Effector CD8-positive, alpha-beta T cell (primary cell): ENCODE results near the gene SUOX.
"Not testable (repeated sequence)": the region's sequence is repeated elsewhere in the genome, so short reads cannot be mapped to it uniquely, and the experiment has no call there.

Source experiments
- DNase-seq: peaks from one replicate; lab custom pipeline; 2025; lab: John Stamatoyannopoulos, UW

The SUOX gene

GRCh38 chr12:56020423-56021184, 23.5 kb downstream of the SUOX start, which contains the start of gene IKZF4:
Gene IKZF4 (plus strand): TSS chr12:56021043. CDS start chr12:56021494, 451 bp downstream.
- DNase-seq: no peak

- no peak for DNase-seq
Measured at GRCh38 chr12:56021889-56022497, 24.9 kb downstream of the SUOX start.

GRCh38 chr12:56028511-56029165, 31.6 kb downstream of the SUOX start:
- DNase-seq: no peak

GRCh38 chr12:56029166-56029519, 32.1 kb downstream of the SUOX start:
- DNase-seq: no peak

GRCh38 chr12:56029666-56030293, 32.7 kb downstream of the SUOX start:
- DNase-seq: peak; percentile 8

- DNase-seq: no peak
Measured at GRCh38 chr12:56031987-56032386, 34.9 kb downstream of the SUOX start.

GRCh38 chr12:56034586-56035332, 37.7 kb downstream of the SUOX start:
- no peak for DNase-seq

- no peak for DNase-seq
Measured at GRCh38 chr12:56037161-56037560, 40.1 kb downstream of the SUOX start.

- DNase-seq: no peak
Measured at GRCh38 chr12:56038022-56038655, 41.1 kb downstream of the SUOX start.

- no peak for DNase-seq
Measured at GRCh38 chr12:56040151-56040550, 43.1 kb downstream of the SUOX start.

GRCh38 chr12:56040963-56041551, 44.0 kb downstream of the SUOX start:
- DNase-seq: no peak

GRCh38 chr12:56041552-56042429, 44.7 kb downstream of the SUOX start, which contains the start of gene RPS26:
Gene RPS26 (plus strand): TSS chr12:56041918. CDS start chr12:56042167, 249 bp downstream.
- DNase-seq: peak; percentile 81

- not testable (repeated sequence) for DNase-seq
Measured at GRCh38 chr12:56042430-56042813, 45.3 kb downstream of the SUOX start.

GRCh38 chr12:56042843-56043242, 45.8 kb downstream of the SUOX start:
- no peak for DNase-seq

- no peak for DNase-seq
Measured at GRCh38 chr12:56046027-56046780, 49.1 kb downstream of the SUOX start.

- no peak for DNase-seq
Measured at GRCh38 chr12:56053407-56053893, 56.4 kb downstream of the SUOX start.
